Activated CD8-positive, alpha-beta T cell treated with anti-CD3 and anti-CD28 coated beads, Interleukin-2, amount 10 ng/mL, durations not matched to agents 7 days and 5 days (primary cell): ENCODE measurements around the gene CHI3L2. TPM values are rescaled to one million over a fixed set of nuclear protein-coding genes. Genes with fewer than 3 reads are reported as not detected.

Experiments
- ATAC-seq: fragments of 150-1000 bp; cut with Tn5 transposase; one replicate; pipeline ENCODE4 v1.10.0; 2021; ENCODE audit warnings: moderate library complexity
- CTCF ChIA-PET: fragments of 350-600 bp; sonication (Branson Sonifier 250); formaldehyde crosslinking; loops from one replicate; lab custom pipeline; 2021; ENCODE audit warnings: antibody characterized with exemption; lab: Charles Lee
- POLR2A ChIA-PET: fragments of 350-600 bp; sonication (Branson Sonifier 250); formaldehyde crosslinking; loops from one replicate; lab custom pipeline; 2021; ENCODE audit warnings: antibody characterized with exemption; lab: Charles Lee
- DNase-seq: peaks from one replicate; pipeline ENCODE4 v3.0.0-alpha.2; 2020
- H3K27ac Mint-ChIP-seq: one replicate; pipeline ENCODE4 v1.8.0; 2021; ENCODE audit warnings: mild to moderate bottlenecking, mixed read lengths
- H3K27me3 Mint-ChIP-seq: one replicate; pipeline ENCODE4 v1.8.0; 2021; ENCODE audit warnings: low read depth, mixed read lengths
- H3K36me3 Mint-ChIP-seq: one replicate; pipeline ENCODE4 v1.8.0; 2021; ENCODE audit warnings: low read depth, mixed read lengths
- H3K4me1 Mint-ChIP-seq: one replicate; pipeline ENCODE4 v1.8.0; 2021; ENCODE audit warnings: low read depth, mixed read lengths
- H3K4me3 Mint-ChIP-seq: one replicate; pipeline ENCODE4 v1.8.0; 2021; ENCODE audit warnings: mild to moderate bottlenecking, mixed read lengths
- H3K9me3 Mint-ChIP-seq: one replicate; pipeline ENCODE4 v1.8.0; 2022; ENCODE audit warnings: mixed read lengths; ENCODE audit not compliant: insufficient read depth
- total RNA-seq, 2 experiments: library from RNA; stranded (reverse); gene quantifications; one replicate each; pipeline ENCODE4 v1.2.3, GENCODE V29; 2021

Gene CHI3L2
- total RNA-seq, 2 experiments from 2014 or later = 23.8 to 27.0 TPM

GRCh38 chr1:111234258-111234657 is 6.7 kb downstream of the CHI3L2 start:
- Mint-ChIP-seq H3K4me3 (no peak overlapping the region), H3K27me3 (no peaks in the 10 kb centered on the region), H3K9me3 (no peaks in the 10 kb centered on the region), H3K4me1 (peaks cover 23% of the 10 kb centered on the region), H3K36me3 (peaks cover 52% of the 10 kb centered on the region), H3K27ac (no peak overlapping the region)
- ChIA-PET POLR2A (no interaction called here), CTCF (no interaction called here)
- ATAC-seq = no peak
- no peak for DNase-seq

GRCh38 chr1:111234866-111235265 is 7.4 kb downstream of the CHI3L2 start:
- Mint-ChIP-seq H3K9me3 (no peaks in the 10 kb centered on the region), H3K4me3 (no peak overlapping the region), H3K27me3 (no peaks in the 10 kb centered on the region), H3K36me3 (peaks cover 56% of the 10 kb centered on the region), H3K4me1 (peaks cover 20% of the 10 kb centered on the region), H3K27ac (no peak overlapping the region)
- POLR2A ChIA-PET = interaction anchor here (0.9 kb wide), 1 partner anchor 35 kb away, joined by 3 read pairs; no protein-coding TSS in a partner anchor
- no peak for DNase-seq
- no peak for ATAC-seq
- CTCF ChIA-PET = interaction anchor here (0.6 kb wide), 1 partner anchor 12 kb away, joined by 3 read pairs; no protein-coding TSS in a partner anchor

GRCh38 chr1:111236379-111236778 is 8.9 kb downstream of the CHI3L2 start:
- DNase-seq (no peak), ATAC-seq (no peak)
- H3K9me3 Mint-ChIP-seq = no peaks in the 10 kb centered on the region
- no peaks in the 10 kb centered on the region for H3K27me3 Mint-ChIP-seq
- no peak overlapping the region for H3K27ac Mint-ChIP-seq
- peaks cover 9% of the 10 kb centered on the region for H3K4me1 Mint-ChIP-seq
- ChIA-PET POLR2A (no interaction called here), CTCF (interaction anchor here (1.7 kb wide), 1 partner anchor 13 kb away, joined by 9 read pairs; no protein-coding TSS in a partner anchor)
- H3K4me3 Mint-ChIP-seq = no peak overlapping the region
- peaks cover 60% of the 10 kb centered on the region for H3K36me3 Mint-ChIP-seq

GRCh38 chr1:111236806-111237205 is 9.3 kb downstream of the CHI3L2 start:
- ChIA-PET CTCF (interaction anchor here (0.9 to 1.7 kb wide), 2 partner anchors 14 to 164 kb away, joined by 3 to 9 read pairs; no protein-coding TSS in a partner anchor), POLR2A (no interaction called here)
- Mint-ChIP-seq H3K27me3 (no peaks in the 10 kb centered on the region), H3K9me3 (no peaks in the 10 kb centered on the region), H3K36me3 (peaks cover 61% of the 10 kb centered on the region), H3K27ac (no peak overlapping the region), H3K4me1 (peaks cover 5% of the 10 kb centered on the region), H3K4me3 (no peak overlapping the region)
- no peak for ATAC-seq
- no peak for DNase-seq

GRCh38 chr1:111238056-111238795 is 10.7 kb downstream of the CHI3L2 start:
- ATAC-seq = no peak
- POLR2A ChIA-PET = no interaction called here
- DNase-seq = no peak
- no peak overlapping the region for H3K27ac Mint-ChIP-seq
- CTCF ChIA-PET = no interaction called here
- H3K27me3 Mint-ChIP-seq = no peaks in the 10 kb centered on the region
- H3K4me1 Mint-ChIP-seq = no peaks in the 10 kb centered on the region
- no peaks in the 10 kb centered on the region for H3K9me3 Mint-ChIP-seq
- H3K4me3 Mint-ChIP-seq = no peak overlapping the region
- peaks cover 64% of the 10 kb centered on the region for H3K36me3 Mint-ChIP-seq

DNA sequence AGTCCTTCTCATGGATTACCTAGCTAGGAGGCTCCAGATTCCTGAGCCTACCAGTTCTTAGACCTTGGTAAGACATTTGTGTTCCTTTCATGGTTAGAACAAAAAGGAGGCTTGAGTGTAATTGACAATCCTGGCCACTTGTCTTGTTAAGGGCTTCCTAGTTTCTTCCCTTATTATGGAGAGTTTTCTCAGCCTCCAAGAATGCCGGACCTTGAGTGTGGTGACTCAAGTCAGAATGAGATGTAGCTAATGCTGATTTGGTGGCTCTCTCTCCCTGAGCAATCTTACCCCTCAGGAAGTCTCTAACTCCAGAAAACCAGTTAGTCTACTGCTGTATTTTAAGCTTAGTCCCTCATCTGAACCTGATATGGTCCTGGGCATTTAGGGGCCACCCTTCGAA is 14.3 kb downstream of the CHI3L2 start:
- peaks cover 53% of the 10 kb centered on the region for H3K36me3 Mint-ChIP-seq
- H3K4me1 Mint-ChIP-seq = no peaks in the 10 kb centered on the region
- H3K4me3 Mint-ChIP-seq = no peak overlapping the region
- DNase-seq = no peak
- no peaks in the 10 kb centered on the region for H3K27me3 Mint-ChIP-seq
- no peak for ATAC-seq
- POLR2A ChIA-PET = no interaction called here
- H3K9me3 Mint-ChIP-seq = no peaks in the 10 kb centered on the region
- no peak overlapping the region for H3K27ac Mint-ChIP-seq
- CTCF ChIA-PET = interaction anchor here (0.7 kb wide), 1 partner anchor 230 kb away, joined by 3 read pairs; no protein-coding TSS in a partner anchor

DNA sequence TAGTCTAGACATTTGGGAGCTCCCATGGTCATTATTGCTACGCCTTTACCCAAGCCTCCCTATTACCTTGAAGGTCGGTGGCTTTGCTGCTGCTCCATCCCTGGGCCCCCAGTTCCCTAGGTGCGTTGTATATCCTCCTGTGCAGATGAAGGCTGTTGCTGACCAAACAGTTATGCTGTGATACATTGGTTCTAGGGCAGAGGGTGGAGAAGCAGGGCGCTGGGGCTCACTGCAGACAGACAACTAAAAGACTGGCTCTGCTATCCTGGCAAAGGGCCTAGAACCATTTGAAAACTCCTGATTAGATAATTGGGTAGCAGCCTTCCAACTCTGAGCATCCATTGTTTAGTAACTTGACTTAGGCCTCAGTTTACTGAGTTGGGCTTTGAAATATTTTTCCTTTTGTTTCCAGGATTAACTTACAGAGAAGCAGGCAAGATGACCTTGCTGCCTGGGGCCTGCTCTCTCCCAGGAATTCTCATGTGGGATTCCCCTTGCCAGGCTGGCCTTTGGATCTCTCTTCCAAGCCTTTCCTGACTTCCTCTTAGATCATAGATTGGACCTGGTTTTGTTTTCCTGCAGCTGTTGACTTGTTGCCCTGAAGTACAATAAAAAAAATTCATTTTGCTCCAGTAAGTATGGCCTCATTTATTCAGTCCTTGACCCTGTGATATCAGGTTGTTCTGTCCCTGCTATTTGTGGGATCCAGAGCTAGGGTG is 15.5 kb downstream of the CHI3L2 start:
- DNase-seq (no peak), ATAC-seq (no peak)
- Mint-ChIP-seq H3K9me3 (no peaks in the 10 kb centered on the region), H3K4me3 (no peak overlapping the region), H3K27ac (no peak overlapping the region), H3K27me3 (no peaks in the 10 kb centered on the region), H3K36me3 (peaks cover 41% of the 10 kb centered on the region), H3K4me1 (no peaks in the 10 kb centered on the region)
- POLR2A ChIA-PET = interaction anchor here (0.5 kb wide), 1 partner anchor 46 kb away, joined by 3 read pairs; no protein-coding TSS in a partner anchor
- CTCF ChIA-PET = no interaction called here

DNA sequence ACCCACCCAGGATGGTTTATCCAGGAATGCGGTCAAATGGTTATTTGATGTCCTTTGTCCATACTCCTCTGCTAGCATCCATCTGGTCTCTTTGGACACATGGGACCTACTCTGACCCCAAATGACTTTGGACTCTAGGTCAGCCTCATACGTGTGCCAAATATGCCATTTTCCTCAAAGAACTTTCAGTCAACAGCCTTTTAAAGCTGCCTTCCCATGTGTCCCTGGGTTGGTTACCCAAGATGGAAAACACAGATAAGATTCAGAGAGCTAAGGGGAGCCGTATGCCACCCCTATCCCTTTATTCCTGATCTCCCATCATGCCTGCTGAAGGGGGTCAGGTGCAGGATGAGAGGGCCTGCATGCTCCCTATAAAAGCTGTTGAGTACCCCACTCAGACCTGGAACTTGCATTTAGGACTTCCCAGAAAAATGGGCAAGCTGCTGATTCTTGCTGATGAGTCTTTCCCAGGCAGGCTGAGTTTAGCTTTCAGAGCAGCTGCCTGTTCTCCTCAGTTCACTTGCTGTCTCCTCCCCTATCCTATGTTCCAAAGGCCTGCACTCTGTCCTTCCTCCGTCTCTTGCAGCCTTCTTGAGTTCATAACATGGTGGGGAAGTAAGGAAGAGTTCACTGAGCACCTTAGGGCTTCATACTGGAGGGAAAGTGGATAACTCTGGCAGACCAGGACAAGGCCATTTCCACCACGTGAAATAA is 19.8 kb downstream of the CHI3L2 start:
- H3K36me3 Mint-ChIP-seq = peaks cover 14% of the 10 kb centered on the region

GRCh38 chr1:111249960-111250359 is 22.4 kb downstream of the CHI3L2 start:
- H3K36me3 Mint-ChIP-seq = no peaks in the 10 kb centered on the region
- H3K4me3 Mint-ChIP-seq = no peak overlapping the region
- ATAC-seq = no peak
- H3K4me1 Mint-ChIP-seq = peaks cover 11% of the 10 kb centered on the region
- H3K9me3 Mint-ChIP-seq = no peaks in the 10 kb centered on the region
- no peaks in the 10 kb centered on the region for H3K27me3 Mint-ChIP-seq
- DNase-seq = no peak
- no peak overlapping the region for H3K27ac Mint-ChIP-seq
- POLR2A ChIA-PET = no interaction called here
- CTCF ChIA-PET = interaction anchor here (1.3 to 2.0 kb wide), 2 partner anchors 192 to 219 kb away, joined by 3 to 7 read pairs; no protein-coding TSS in a partner anchor

More for the DNA sequence above, 19.8 kb downstream of the CHI3L2 start:
- ChIA-PET POLR2A (no interaction called here), CTCF (interaction anchor here (1.0 kb wide), 1 partner anchor 12 kb away, joined by 3 read pairs; no protein-coding TSS in a partner anchor)
- Mint-ChIP-seq H3K27me3 (no peaks in the 10 kb centered on the region), H3K27ac (no peak overlapping the region), H3K9me3 (no peaks in the 10 kb centered on the region), H3K4me3 (no peak overlapping the region), H3K4me1 (peaks cover 11% of the 10 kb centered on the region)
- ATAC-seq = no peak
- no peak for DNase-seq

GRCh38 chr1:111251570-111251969 is 24.1 kb downstream of the CHI3L2 start:
- H3K9me3 Mint-ChIP-seq = no peaks in the 10 kb centered on the region
- no peaks in the 10 kb centered on the region for H3K36me3 Mint-ChIP-seq
- no peak overlapping the region for H3K27ac Mint-ChIP-seq
- ChIA-PET POLR2A (no interaction called here), CTCF (interaction anchor here (0.6 to 1.6 kb wide), 4 partner anchors 28 to 834 kb away, joined by 3 to 6 read pairs (median 4); no protein-coding TSS in a partner anchor)
- H3K4me1 Mint-ChIP-seq = peaks cover 11% of the 10 kb centered on the region
- H3K4me3 Mint-ChIP-seq = no peak overlapping the region
- peak; percentile 69 for ATAC-seq
- no peaks in the 10 kb centered on the region for H3K27me3 Mint-ChIP-seq
- peak; percentile 47 for DNase-seq

DNA sequence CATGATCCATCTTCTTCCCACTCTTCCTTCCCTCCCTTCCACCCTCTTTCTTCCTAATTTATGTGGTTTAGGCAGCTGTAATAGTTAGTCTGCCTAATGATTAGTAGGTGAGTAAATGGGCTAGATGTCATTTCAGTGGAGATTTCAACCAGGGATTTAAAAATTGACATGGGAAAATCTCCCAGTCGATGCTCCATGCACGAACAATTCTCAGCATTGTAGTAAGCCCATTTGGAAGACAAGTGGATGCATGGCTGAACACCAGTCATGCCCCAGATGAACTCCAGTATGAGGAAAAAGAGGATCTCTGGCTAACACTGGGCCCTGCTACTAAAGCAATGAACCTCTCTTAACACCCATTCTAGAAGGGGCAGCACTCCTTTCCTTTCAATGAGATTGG is 25.3 kb downstream of the CHI3L2 start:
- DNase-seq = no peak
- ATAC-seq = no peak
- Mint-ChIP-seq H3K4me1 (peaks cover 11% of the 10 kb centered on the region), H3K4me3 (no peak overlapping the region), H3K9me3 (no peaks in the 10 kb centered on the region), H3K27me3 (no peaks in the 10 kb centered on the region), H3K36me3 (no peaks in the 10 kb centered on the region), H3K27ac (no peak overlapping the region)
- ChIA-PET CTCF (no interaction called here), POLR2A (no interaction called here)
